ENCODE data around the gene NAA10.

- TF ChIP-seq POLR2A (IDR thresholded peaks at IDR 0.05) (no peak), CTCF (IDR thresholded peaks at IDR 0.05) (no peak)
Observed at GRCh38 chrX:153897899-153898298, 36.9 kb downstream of the NAA10 start.

Measured in tibial nerve (tissue), 3 donors.